Measurements from ENCODE around the gene ARVCF. TPM values are rescaled to one million over a fixed set of nuclear protein-coding genes. Genes with fewer than 3 reads are reported as not detected.
A peak's percentile ranks its signal among the peaks of the same experiment; 100 is the strongest.

Gene ARVCF
- total and polyA plus RNA-seq, 9 of the 15 experiments (the other 6 are each of a cell fraction or from before 2014, with no cell fraction given) = 0.03 to 97.4 (median 15.6) TPM

GRCh38 chr22:20010307-20011122 is 6.1 kb downstream of the ARVCF start (continued):
- no peak for TF ChIP-seq PHF21A (IDR thresholded peaks at IDR 0.05; ENCODE audit: borderline replicate concordance, low read depth)
- TF ChIP-seq MCM2 (IDR thresholded peaks at IDR 0.05; ENCODE audit: low read depth) = no peak
- no peak for TF ChIP-seq ZNF507 (tag; conservative IDR thresholded peaks at IDR 0.05)
- TF ChIP-seq E2F4 (CRISPR knock-in tag; IDR thresholded peaks at IDR 0.05; ENCODE audit: low read depth) = no peak
- no peak for TF ChIP-seq ZNF311 (CRISPR knock-in tag; IDR thresholded peaks at IDR 0.05)
- TF ChIP-seq NFE2 (IDR thresholded peaks at IDR 0.05; ENCODE audit: low read depth) = no peak
- TF ChIP-seq ARNT (IDR thresholded peaks at IDR 0.05) = no peak
- no peak for TF ChIP-seq CHD7 (IDR thresholded peaks at IDR 0.05; ENCODE audit: low read depth, low read length)
- TF ChIP-seq MTA1 (IDR thresholded peaks at IDR 0.05; ENCODE audit: borderline replicate concordance) = peak; percentile 62; the same call in 1 of the 2 replicates
- TF ChIP-seq BRD4 (IDR thresholded peaks at IDR 0.05) = no peak
- no peak for TF ChIP-seq HINFP (tag; conservative IDR thresholded peaks at IDR 0.05; ENCODE audit: low read depth)
- no peak for TF ChIP-seq ZNF274 (IDR thresholded peaks at IDR 0.05; ENCODE audit: borderline replicate concordance, low read depth, low read length)
- TF ChIP-seq ZNF76 (CRISPR knock-in tag; IDR thresholded peaks at IDR 0.05; ENCODE audit: borderline replicate concordance) = no peak
- TF ChIP-seq TFAM (CRISPR knock-in tag; conservative IDR thresholded peaks at IDR 0.05) = no peak

All from K562 (cell line).